Thyroid gland (tissue), 4 donors: ENCODE data around the gene PCAT6. TPM values are rescaled to one million over a fixed set of nuclear protein-coding genes. Genes with fewer than 3 reads are reported as not detected.

Source experiments
- DNase-seq, 2 donors: peaks; one replicate each; pipeline ENCODE4 v3.0.0-alpha.2; 2019
- H3K27ac ChIP-seq, 3 donors: fragments of 200-600 bp; sonication (generic); 1 replicate in 2 of 3; 2 replicates in 1 of 3; pipeline ENCODE4 v1.5.1; 2016 to 2019; ENCODE audit warnings: mild to moderate bottlenecking in 1 of 3, moderate library complexity in 1 of 3
- H3K27me3 ChIP-seq: fragments of 200-600 bp; sonication (generic); one replicate; pipeline ENCODE4 v1.5.1; 2019
- H3K36me3 ChIP-seq, 2 donors: fragments of 200-600 bp; sonication (generic); one replicate each; pipeline ENCODE4 v1.5.1; 2016 to 2019
- H3K4me1 ChIP-seq, 2 donors: fragments of 200-600 bp; sonication (generic); one replicate each; pipeline ENCODE4 v1.5.1; 2017 to 2019
- H3K4me3 ChIP-seq, 3 donors: fragments of 200-600 bp; sonication (generic); replicated peaks in 1 of 3; 1 replicate in 2 of 3; 2 replicates in 1 of 3; pipeline ENCODE4 v1.5.1; 2016; ENCODE audit warnings: mild to moderate bottlenecking in 1 of 3
- H3K9me3 ChIP-seq: fragments of 200-600 bp; sonication (generic); one replicate; pipeline ENCODE4 v1.5.1; 2017
- POLR2A ChIP-seq, 2 donors: fragments of 450-650 bp; IDR thresholded peaks; one replicate each; pipeline ENCODE4 v1.6.1; 2017; ENCODE audit warnings: antibody characterized with exemption in 2 of 2, mild to moderate bottlenecking in 2 of 2, moderate library complexity in 1 of 2
- WGBS, 2 donors: methylation state at CpG; one replicate each; pipeline ENCODE4 v1.1.5; 2017; 5-methylcytosine and 5-hydroxymethylcytosine counted together
- intact Hi-C: fragments of 100-400 bp; cut with DNase I; formaldehyde crosslinking; loops from one replicate; pipeline ENCODE4 v1.15.1; 2023
- total RNA-seq, 4 donors: library from RNA; depleted of rRNA; stranded (reverse); fragments of >200 nt; gene quantifications; one replicate each; pipeline ENCODE4 v1.2.3, GENCODE V29; 2016
- TF ChIP-seq, protein P1 (sequence below), 6 experiments: fragments of 200-600 bp in 3 of 6; fragments of 450-650 bp in 3 of 6; sonication (generic) in 3 of 6; IDR thresholded peaks; one replicate each; pipeline ENCODE4 v1.5.1; 2016 to 2019; ENCODE audit warnings: antibody characterized with exemption in 6 of 6, mild to moderate bottlenecking in 2 of 6, inconsistent platforms in 1 of 6, moderate library complexity in 1 of 6

PCAT6 gene
- total RNA-seq, 4 donors from 2014 or later, result not detected

DNA sequence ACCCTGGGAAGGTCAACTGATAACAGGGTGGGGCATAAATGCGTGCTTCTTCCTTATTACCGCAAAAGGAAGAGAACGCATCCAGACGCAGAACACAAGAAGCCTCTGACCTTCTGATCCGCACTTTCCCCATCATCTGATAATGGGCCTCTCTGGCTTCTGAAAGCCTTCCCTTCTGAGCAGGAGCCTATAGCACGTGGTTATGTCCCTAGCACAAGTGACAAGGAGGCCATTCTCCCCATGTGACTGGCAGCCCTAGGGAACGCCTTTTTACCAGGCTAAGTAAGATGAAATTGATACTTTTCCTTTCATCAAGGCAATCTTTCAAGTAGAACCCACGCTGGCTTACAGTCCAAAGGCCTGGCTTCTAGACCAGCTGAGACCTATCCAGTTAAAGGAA, 44.0 kb downstream of the PCAT6 start:
- Histone ChIP-seq H3K4me3 (no peak overlapping the region), H3K27ac (no peak overlapping the region), H3K4me1 (peaks cover 0 to 6% of the 10 kb centered on the region in 2 donors), H3K9me3 (no peaks in the 10 kb centered on the region), H3K36me3 (no peaks in the 10 kb centered on the region), H3K27me3 (no peaks in the 10 kb centered on the region)
- intact Hi-C loops, result loop anchor here (5.0 kb wide), 1 partner anchor 42 kb away; the partner anchor contains the start of gene PCAT6
- WGBS, 2 donors, result 93 to 96% methylated on average over 8 of the region's 8 CpGs
- no peak for TF ChIP-seq POLR2A (IDR thresholded peaks at IDR 0.05)
- TF ChIP-seq, protein P1, sequence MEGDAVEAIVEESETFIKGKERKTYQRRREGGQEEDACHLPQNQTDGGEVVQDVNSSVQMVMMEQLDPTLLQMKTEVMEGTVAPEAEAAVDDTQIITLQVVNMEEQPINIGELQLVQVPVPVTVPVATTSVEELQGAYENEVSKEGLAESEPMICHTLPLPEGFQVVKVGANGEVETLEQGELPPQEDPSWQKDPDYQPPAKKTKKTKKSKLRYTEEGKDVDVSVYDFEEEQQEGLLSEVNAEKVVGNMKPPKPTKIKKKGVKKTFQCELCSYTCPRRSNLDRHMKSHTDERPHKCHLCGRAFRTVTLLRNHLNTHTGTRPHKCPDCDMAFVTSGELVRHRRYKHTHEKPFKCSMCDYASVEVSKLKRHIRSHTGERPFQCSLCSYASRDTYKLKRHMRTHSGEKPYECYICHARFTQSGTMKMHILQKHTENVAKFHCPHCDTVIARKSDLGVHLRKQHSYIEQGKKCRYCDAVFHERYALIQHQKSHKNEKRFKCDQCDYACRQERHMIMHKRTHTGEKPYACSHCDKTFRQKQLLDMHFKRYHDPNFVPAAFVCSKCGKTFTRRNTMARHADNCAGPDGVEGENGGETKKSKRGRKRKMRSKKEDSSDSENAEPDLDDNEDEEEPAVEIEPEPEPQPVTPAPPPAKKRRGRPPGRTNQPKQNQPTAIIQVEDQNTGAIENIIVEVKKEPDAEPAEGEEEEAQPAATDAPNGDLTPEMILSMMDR (IDR thresholded peaks at IDR 0.05), result no peak
- no peak for DNase-seq

DNA sequence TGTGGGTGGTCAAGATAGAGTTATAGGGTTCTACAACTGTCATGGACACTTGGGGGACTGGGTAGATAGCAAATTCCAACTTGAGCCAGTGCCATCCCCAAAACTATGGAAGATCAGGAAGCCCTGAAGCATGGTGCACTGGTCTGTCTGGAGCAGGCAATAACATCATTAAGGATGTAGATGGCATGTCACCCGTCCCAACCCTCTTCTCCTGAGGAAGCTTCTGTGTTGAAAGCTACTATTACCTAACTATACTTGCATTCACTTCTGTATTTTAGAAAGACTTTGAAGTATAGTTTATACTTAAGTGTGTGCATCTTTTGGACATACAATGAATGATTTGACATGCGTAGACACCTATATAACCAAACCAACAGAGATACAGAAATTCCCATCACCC, 45.3 kb downstream of the PCAT6 start:
- Histone ChIP-seq H3K4me1 (peaks cover 0 to 11% of the 10 kb centered on the region in 2 donors), H3K4me3 (no peak overlapping the region), H3K36me3 (no peaks in the 10 kb centered on the region), H3K27ac (no peak overlapping the region), H3K27me3 (no peaks in the 10 kb centered on the region), H3K9me3 (no peaks in the 10 kb centered on the region)
- WGBS, 2 donors, result 92 to 98% methylated on average over 2 of the region's 2 CpGs
- no peak for DNase-seq
- TF ChIP-seq POLR2A (IDR thresholded peaks at IDR 0.05), result no peak
- TF ChIP-seq, protein P1 (IDR thresholded peaks at IDR 0.05), result no peak
- intact Hi-C loops, result loop anchor here (5.0 kb wide), 1 partner anchor 44 kb away; the partner anchor contains the start of gene PCAT6

DNA sequence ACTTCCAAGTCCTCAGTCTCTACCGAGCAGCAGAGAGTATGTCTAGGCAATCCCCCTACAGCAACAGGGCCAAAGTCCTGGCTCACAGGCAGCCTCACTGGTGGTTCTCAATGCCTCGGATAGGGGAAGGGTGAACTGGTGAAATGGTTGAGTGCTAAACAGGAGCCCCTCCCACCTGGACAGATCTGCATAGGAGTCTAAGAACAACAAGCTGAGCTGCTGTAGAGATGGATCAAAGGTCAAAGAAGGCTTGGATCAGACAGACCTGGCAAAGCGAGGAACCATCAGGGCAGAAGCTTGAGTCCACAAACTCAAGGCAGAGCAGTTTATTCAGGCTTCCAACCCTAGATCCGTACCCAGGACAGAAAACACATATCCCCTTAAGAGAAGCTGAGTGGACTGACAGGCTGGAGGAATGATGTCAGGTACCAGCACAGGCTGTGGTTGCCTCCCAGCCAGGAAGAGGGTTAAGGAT, 46.4 kb downstream of the PCAT6 start:
- no peak for TF ChIP-seq POLR2A (IDR thresholded peaks at IDR 0.05)
- TF ChIP-seq, protein P1 (IDR thresholded peaks at IDR 0.05), result no peak
- H3K4me1 ChIP-seq, result peaks cover 0 to 16% of the 10 kb centered on the region in 2 donors
- H3K27me3 ChIP-seq, result no peaks in the 10 kb centered on the region
- H3K9me3 ChIP-seq, result no peaks in the 10 kb centered on the region
- H3K4me3 ChIP-seq, result no peak overlapping the region
- H3K27ac ChIP-seq, result no peak overlapping the region
- 72% methylated on average over 4 of the region's 4 CpGs for WGBS, 2 donors
- DNase-seq, result no peak
- intact Hi-C loops, result loop anchor here (5.0 kb wide), 1 partner anchor 45 kb away; the partner anchor contains the start of gene PCAT6
- H3K36me3 ChIP-seq, result no peaks in the 10 kb centered on the region

DNA sequence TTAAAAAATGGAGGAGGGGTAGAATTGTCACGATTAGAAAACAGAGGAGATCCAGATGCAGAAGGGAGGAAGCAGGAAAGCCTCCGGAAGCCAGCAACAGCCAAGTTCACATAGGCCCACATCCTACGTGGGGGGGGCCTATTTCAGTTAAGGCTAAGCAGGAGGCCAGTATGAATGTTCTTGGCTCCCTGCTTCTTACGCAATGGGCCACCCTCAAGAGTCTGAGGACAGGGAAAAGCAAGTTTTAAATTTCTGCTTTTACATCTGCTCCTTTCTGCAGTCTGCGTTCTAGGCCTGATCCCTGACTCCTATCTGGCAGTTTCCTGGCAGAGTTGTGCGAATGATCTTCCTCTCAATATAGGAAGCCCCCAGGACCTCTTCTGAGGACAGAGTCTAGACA, 47.6 kb downstream of the PCAT6 start:
- H3K4me1 ChIP-seq, result peaks cover 0 to 17% of the 10 kb centered on the region in 2 donors
- TF ChIP-seq, protein P1 (IDR thresholded peaks at IDR 0.05), result no peak
- TF ChIP-seq POLR2A (IDR thresholded peaks at IDR 0.05), result no peak
- H3K4me3 ChIP-seq, result no peak overlapping the region
- H3K9me3 ChIP-seq, result no peaks in the 10 kb centered on the region
- no peaks in the 10 kb centered on the region for H3K36me3 ChIP-seq
- DNase-seq, result peak; percentile 8 to 36
- H3K27me3 ChIP-seq, result no peaks in the 10 kb centered on the region
- WGBS, 2 donors, result 45 to 55% methylated on average over 6 of the region's 6 CpGs
- intact Hi-C loops, result loop anchor here (5.0 kb wide), 1 partner anchor 46 kb away; the partner anchor contains the start of gene PCAT6
- H3K27ac ChIP-seq, result no peak overlapping the region

DNA sequence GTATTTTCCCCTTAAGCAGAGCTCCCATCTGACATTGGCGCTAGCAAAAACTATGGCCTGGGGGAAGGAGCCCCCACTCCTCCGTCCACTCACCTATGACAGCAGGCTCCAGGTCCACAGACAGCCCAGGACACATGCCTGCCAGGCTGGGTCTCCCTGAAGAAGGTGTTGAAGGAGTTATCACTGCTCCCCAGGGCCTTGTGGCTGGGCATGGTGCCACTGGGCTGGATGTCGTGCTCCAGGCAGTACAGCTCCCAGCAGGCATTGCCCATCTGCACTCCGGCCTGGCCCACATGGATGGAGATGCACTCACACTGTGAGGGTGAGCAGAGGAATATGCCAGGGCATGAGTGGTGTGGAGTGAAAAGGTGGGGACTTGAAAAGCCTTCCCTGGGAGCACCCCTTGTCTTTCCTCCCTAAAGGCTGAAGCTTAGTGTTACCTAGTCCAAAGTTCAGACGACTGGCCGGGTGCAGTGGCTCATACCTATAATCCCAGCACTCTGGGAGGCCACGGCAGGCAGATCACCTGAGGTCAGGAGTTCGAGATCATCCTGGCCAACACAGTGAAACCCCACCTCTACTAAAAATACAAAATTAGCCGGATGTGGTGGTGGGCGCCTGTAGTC, 48.1 kb downstream of the PCAT6 start:
- H3K9me3 ChIP-seq, result no peaks in the 10 kb centered on the region
- H3K36me3 ChIP-seq, result no peaks in the 10 kb centered on the region
- 81 to 92% methylated on average over 4 to 10 of the region's 10 CpGs for WGBS, 2 donors
- no peak overlapping the region for H3K4me3 ChIP-seq
- peaks cover 0 to 17% of the 10 kb centered on the region in 2 donors for H3K4me1 ChIP-seq
- H3K27me3 ChIP-seq, result no peaks in the 10 kb centered on the region
- intact Hi-C loops, result loop anchor here (5.0 kb wide), 1 partner anchor 47 kb away; the partner anchor contains the start of gene PCAT6
- H3K27ac ChIP-seq, result no peak overlapping the region
- DNase-seq, result peak; percentile 10 to 24
- TF ChIP-seq, protein P1 (IDR thresholded peaks at IDR 0.05), result no peak
- no peak for TF ChIP-seq POLR2A (IDR thresholded peaks at IDR 0.05)
